GF-D8 (cell line): ENCODE measurements around the gene NCBP2.
"Not testable (repeated sequence)": the region's sequence is repeated elsewhere in the genome, so short reads cannot be mapped to it uniquely, and the experiment has no call there.

Source experiments
- DNase-seq: peaks from one replicate; lab custom pipeline; 2025; lab: John Stamatoyannopoulos, UW

NCBP2 gene

DNA sequence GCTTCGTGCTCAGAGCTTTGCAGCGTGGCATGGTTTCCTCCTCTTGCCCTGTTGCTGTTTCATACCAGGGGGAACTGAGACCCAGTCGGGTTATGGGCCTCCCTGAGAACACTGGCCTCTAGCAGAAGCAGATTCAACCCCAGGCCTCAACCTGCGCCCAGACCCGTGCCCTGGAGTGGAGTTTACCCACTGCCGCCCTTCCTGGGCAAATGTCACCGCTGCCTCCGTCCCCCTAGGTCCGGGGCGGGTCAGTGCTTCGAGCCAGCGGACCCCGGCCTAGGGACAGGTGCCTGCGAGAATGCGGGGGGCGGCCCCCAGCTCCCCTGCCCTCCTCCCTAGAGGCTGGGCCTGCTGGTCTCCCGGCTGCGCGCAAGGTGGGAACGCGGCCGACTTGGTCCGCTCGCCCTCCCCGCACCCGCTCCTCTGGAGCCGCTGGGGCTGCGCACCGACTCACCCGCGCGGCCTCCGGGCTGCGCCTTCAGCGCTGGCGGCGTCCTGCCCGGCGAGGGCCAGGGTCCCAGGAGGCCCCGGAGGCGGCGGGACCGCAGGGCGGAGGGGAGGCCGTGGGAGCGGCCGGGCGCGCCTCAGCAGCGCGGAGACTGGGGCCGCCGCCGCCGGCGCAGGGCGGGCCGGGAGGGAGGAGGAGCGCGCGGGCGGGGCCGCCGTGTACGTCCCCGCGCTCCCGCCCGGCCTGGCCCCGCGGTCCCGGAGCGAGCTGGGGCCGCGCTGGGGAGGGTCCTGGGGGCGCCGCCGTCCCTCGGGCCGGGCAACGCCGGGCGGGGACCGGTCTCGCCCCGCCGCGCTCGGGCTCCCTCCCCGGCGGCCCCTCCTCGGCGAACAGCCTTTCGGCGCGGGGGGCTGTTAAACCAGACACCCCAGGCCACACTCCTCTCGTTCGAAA is 26.2 kb upstream of the NCBP2 start, which contains the start of gene PIGZ:
Gene PIGZ (minus strand): TSS at position 601 of the 901 bp plus-strand sequence. CDS start 16,802 bp downstream, outside the sequence.
- peak; percentile 13 for DNase-seq

DNA sequence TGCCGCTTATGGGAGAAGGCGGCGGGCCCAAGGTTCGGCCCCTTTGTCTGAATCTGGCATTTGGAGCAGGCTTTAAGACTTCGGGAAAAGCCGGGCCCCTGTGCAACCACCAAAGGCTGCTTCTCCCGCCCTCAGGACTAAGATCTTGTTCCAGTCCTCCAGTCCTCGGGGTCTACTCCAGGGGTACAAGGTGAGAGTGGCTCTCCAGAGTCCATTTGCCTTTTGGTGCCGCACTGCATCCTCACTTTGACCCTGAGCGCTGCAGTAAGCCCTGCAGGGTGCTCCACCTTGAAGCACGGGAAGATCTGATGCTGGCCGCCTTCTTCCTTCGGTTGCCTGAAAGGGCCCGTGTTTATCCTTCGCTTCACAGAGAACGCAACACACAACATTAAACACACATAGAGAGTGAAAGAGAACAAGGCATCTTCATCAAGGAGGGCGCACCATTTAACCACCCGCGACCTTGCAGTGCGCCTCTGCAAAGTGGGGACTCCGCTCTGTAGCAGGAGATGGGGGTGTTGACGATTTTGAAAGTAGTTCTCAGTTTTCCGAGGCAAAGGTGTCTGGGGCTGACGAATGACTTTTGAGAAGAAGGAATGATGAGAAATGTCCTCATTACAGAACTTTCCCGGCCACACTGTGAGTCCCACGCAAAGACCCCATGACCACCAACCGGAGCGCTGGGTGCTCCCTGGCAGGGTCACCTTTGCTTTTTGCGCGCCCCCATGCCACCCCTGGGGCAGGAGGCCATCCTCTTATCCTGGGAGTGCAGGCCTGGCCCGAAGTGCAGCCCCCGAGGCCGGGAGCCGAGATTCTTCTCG is 25.3 kb upstream of the NCBP2 start:
- no peak for DNase-seq

- DNase-seq = no peak
Observed at GRCh38 chr3:196966526-196967401, 24.4 kb upstream of the NCBP2 start.

DNA sequence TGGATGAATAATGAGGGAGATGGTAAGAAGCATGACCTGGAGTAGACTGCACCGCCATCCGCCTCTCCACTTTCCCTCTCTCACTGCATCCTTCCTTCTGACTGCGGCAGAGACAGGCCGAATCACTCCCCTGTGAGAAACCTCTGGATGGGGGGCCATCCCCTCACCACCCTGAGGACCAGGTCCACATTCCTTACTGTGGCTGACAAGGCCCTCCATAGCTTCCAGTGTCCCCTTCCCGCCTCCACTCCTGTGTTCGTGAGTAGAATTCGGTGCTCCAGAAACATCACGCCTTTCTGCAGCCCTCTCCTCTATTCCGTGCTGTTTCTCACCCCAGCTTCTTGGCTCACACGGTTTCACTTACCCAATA is 23.5 kb upstream of the NCBP2 start:
- no peak for DNase-seq

DNA sequence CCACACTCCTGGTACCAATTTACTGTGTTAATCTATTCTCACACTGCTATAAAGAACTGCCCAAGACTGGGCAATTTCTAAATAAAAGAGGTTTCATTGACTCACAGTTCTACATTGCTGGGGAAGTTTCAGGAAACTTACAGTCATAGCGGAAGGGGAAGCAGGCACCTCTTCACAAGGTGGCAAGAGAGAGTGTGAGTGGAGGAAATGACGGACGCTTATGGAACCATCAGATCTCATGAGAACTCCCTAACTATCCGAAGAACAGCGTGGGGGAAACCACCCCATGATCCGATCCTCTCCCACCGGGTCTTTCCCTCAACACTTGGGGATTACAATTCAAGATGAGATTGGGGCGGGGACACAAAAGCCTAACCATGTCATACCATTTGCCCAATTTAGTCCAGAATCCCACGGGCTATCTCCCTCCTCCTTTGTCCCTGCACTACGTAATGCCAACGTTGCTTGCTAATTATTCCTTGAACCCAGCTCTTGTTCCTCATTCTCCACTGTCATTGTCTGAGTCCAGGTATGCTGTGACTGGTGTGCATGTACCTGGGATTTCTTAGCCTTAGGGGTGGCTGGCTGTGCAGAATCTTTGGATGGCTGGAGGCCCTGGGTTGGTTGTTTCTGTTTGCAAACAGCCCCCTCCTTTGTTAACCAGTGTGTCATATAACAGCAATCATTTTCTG is 22.9 kb upstream of the NCBP2 start:
- no peak for DNase-seq

DNA sequence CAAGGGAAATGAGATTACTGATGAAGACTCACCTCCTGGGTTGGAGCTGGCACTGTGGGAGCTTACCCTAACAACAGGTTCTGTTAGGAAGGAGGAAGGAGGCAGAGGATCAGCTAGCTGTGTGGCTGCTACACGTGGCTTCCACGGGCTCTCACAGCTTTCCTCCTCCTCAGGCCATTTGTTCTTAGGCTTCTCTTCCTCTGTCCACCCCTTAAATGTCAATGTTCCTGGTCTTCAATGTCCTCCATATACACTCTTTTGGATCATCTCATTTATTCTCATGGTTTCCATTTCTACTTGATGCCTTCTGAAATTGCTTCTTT is 21.3 kb upstream of the NCBP2 start:
- no peak for DNase-seq

DNA sequence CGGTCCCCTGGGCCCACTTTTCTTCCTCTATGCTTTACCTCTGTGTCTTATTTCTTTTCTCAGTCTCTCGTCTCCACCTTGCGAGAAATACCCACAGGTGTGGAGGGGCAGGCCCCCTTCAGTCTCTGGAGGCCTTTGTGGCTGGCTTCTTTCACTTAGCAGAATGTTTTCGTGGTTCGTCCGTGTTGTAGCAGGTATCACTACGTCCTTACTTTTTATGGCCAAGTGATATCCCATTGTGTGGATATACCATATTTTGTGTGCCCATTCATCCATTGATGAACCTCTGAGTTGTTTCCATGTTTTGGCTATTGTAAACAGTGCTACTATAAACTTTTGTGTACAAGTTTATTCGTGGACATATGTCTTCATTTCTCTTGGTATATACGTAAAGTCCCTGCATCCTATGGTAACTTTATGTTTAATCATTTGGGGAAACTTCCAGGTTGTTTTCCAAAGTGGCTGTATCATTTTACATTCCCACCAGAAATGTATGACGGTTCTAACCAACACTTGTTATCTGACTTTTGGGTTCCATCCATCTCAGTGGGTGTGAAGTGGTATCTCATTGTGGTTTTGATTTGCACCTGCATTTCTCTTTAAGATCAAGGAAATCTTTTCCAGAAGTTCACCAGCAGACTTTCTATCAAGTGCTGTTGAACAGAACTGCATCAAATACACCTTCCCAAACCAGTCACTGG is 20.8 kb upstream of the NCBP2 start:
- DNase-seq = no peak

GRCh38 chr3:196962108-196962929 is 20.0 kb upstream of the NCBP2 start:
- DNase-seq = no peak

DNA sequence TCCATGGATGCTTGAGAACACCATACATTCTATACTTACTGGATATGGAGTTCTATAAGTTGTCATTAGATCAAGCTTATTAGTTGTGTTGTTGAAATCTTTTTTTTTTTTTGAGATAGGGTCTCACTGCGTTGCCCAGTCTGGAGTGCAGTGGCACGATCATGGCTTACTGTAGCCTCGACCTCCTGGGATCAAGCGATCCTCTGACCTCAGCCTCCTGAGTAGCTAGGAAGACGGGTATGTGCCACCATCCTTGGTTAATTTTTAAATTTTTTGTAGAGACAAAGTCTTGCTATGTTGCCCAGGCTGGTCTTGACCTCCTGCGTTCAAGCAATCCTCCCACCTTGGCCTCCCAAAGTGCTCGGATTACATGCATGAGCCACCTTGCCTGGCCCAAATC is 12.5 kb upstream of the NCBP2 start:
- DNase-seq = no peak

- no peak for DNase-seq
Observed at GRCh38 chr3:196951371-196951770, 9.0 kb upstream of the NCBP2 start.

DNA sequence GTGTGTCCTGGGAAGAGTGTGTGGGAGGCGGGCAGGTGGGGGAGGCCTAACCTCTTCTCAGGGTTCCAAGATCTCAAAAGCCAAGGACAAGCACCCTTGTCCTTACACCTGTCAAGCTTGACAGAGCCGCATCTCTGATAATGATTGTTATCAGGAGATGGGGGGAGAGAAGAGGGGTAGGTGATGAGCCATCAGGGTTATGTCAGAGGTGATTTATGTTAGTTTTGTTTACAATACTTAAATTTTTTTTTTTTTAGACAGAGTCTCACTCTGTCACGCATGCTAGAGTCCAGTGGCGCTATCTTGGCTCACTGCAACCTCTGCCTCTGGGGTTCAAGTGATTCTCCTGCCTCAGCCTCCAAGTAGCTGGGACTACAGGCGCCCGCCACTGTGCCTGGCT is 7.4 kb upstream of the NCBP2 start:
- no peak for DNase-seq

DNA sequence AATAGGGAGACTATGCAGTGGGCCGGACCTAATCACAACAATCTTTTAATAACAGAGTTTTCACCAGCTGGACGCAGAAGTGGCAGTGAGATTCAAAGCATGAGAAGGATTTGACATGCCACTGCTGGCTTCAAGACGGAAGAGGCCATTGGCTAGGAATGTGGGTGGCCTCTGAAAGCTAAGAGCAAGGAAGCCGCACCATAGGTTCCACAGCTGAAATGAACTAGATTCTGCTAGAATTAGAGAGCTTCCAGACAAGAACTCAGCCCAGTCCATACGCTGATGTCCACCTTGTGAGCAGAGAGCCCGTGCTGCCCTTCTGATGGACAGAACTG is 6.9 kb upstream of the NCBP2 start:
- no peak for DNase-seq

- DNase-seq = no peak
Observed at GRCh38 chr3:196948442-196949284, 6.3 kb upstream of the NCBP2 start.

GRCh38 chr3:196947860-196948441 is 5.6 kb upstream of the NCBP2 start:
- DNase-seq = no peak

GRCh38 chr3:196947136-196947859 is 5.0 kb upstream of the NCBP2 start:
- no peak for DNase-seq

DNA sequence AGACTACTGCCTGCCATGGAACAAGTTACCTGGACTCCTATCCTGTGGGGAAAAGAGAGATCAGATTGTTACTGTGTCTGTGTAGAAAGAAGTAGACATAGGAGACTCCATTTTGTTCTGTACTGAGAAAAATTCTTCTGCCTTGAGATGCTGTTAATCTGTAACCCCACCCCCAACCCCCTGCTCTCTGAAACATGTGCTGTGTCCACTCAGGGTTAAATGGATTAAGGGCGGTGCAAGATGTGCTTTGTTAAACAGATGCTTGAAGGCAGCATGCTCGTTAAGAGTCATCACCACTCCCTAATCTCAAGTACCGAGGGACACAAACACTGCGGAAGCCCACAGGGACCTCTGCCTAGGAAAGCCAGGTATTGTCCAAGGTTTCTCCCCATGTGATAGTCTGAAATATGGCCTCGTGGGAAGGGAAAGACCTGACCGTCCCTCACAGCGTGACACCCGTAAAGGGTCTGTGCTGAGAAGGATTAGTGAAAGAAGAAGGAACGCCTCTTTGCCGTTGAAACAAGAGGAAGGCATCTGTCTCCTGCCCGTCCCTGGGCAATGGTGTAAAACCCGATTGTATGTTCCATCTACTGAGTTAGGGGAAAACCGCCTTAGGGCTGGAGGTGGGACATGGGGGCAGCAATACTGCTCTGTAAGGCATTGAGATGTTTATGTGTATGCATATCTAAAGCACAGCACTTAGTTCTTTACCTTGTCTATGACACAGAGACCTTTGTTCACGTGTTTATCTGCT is 1.9 kb upstream of the NCBP2 start:
- DNase-seq = not testable (repeated sequence)

DNA sequence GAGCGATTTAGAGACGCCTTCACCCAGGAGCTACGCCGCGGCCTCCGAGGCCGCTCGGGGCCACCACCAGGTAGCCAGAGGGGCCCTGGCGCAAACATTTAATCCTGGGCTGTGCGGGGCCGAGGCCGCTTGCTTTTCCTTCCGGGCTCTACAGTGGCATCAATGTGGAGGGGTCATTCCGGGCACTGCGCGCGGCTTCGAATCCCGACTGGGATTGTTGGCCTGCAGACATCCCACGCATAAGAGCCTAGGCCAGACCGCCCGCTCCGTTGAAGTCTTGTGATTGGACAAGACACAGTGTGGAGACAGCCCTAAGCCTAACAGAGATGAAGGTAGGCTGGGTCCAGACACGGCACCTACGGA is 568 bp upstream of the NCBP2 start:
- no peak for DNase-seq
